NCI-H2171 treated with DMSO at 0.1 percent for 48 hours (cell line): ENCODE measurements around the gene IDH3A.
A peak's percentile ranks its signal among the peaks of the same experiment; 100 is the strongest.

ENCODE experiments used
- DNase-seq: peaks from one replicate; lab custom pipeline; 2025; lab: John Stamatoyannopoulos, UW

IDH3A gene

DNA sequence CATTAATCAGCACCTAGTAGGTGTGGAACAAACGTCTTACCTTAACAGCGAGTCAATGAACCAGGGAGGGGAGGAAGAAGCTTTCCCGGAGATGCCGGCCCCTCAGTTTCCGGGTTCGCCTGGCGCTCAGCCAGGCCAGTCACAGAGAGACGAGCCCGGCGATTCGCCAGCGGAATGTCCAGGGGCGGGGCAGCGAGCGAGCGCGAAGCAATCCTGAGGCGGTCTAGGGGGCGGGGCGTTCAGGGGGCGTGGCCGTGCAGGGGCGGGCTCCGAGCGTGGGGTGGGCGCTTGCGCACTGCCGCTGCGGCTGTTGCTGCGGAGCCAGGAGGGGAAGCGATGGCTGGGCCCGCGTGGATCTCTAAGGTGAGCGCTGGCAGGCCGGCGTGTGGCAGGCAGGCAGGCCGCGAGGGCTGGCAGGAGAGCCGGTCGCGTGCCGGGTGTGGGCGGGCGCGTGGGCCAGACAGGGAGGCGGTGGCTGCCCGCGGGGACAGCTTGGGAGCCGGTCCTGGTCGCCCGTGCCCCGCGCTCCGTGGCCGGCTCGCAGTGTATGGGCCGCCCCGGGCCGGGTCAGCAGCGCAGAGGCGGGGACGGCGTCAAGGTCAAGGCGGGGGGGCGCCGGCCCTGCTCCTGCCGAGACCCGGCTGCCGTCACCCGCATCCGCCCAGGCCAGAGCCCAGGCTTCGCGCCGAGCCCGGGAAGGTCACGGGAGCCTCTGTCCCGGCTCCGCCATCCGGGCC lies at the start of gene IDH3A:
TSS of gene IDH3A (plus strand) at position 295 of the 737 bp plus-strand sequence. CDS start at position 337, 42 bp downstream.
- DNase-seq, result peak; percentile 96

DNA sequence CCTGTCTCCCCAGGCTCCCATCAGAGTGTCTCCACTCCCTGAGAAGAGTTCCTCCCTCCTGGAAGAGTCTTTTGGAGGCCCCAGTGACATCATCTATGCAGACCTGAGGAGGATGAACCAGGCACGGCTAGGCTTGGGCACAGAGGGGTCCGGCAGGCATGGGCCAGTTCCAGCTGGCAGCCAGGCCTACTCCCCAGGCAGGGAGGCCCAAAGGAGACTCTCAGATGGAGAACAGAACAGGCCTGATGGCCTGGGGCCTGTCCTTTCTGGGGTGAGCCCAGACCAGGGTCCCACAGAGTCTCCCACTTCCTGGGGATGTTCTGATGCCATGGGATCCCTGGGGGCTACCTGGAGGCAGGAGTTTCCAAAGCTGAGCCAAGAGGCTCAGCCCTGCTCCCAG lies 48.3 kb upstream of the IDH3A start:
- DNase-seq, result no peak

DNA sequence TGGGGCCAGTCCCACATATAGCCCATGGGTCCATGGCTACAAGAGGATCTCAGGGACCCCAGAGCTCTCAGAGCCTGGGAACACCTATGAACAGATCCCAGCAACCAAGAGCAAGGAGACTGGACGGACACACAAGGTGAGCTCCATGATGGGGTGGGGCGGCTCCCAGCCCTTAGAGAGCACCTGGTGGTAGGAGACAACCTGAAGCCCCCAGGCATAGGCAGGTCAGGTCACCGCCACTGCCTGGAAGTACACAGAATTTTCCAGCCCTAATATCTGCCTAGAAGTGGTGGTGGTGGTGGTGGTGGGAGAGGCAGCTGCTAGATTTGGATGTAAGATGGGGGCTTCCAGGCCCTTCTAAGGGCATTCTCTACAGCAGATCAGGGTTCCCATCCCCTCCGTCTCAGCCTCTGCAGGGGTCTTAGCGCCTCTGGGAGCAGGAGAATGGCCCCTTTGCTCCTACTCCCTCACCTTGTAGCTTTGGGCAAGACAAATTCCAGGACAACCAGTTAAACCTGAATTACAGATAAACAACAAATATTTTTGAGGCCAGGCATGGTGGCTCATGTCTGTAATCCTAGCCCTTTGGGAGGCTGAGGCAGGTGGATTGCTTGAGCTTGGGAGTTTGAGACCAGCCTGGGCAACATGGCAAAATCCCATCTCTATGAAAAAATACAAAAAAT lies 47.6 kb upstream of the IDH3A start:
- DNase-seq, result no peak

DNA sequence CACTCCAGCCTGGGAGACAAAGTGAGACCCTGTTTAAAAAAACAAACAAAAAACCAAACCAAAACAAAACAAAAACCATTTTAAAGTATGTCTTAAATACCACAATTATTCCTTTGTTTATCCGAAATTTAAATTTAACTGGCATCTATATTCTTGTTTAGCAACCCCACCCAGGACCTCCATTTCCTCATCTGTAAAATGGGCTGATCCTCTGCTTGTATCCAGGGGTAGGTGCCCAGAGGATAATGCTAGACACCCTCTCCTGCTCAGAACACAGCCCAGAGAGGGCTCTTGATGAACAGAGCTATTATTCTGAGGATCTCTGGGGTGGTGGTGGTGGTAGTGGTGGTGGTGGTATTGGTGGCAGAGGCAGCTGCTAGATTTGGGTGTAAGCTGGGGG lies 47.0 kb upstream of the IDH3A start:
- no peak for DNase-seq

DNA sequence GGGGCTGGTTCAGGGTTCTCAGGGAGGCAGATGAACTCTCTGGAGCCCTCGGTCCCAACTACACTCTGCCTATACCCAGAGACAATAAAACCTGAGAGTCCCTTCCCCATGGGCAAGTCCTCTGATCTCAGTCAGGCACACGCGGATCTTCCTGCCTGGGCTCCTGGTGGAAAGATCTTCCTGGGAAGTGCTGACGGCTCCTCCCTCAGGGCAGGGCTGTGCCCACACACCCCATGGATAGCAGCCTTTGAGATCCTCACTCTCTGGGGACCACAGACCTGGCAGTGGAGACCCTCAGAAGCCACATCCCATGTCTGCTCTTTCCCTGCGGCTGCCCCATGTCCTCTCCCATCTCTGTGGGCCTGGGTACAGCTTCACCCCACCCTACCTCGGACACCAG lies 46.4 kb upstream of the IDH3A start:
- no peak for DNase-seq

DNA sequence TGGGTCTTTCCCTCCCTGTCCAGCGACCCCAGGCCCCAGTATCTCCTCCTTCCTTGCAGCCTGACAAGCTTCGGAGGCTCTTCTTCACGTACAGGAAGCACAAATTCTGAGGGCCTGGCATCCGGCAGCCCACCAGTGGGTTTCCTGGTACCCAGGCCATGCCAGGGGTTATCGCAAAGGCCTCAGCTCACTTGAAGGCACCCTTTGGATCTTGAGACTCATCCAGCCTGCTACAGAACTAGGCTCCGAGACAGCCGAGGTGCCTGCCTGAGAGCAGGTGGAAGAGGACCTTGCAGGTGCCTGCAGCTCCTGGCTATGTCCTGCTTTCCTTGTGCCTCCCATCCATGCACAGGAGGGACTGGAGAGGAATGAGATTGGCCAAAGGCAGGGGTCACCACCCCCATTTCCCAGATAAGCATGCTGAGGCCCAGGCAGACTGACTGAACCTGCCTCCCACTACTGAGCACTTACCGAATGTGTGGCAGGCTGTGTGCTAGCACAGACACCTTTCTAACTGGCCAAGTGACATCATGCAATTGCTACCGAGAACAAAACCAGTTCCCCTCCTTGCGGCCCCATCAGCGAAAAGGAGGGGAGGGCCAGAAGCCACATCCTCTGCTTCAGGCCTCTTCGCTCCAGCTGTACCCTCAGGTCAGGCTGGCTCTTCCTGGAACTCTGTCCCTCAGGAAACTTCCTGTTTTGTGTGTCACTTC lies 45.6 kb upstream of the IDH3A start:
- no peak for DNase-seq

DNA sequence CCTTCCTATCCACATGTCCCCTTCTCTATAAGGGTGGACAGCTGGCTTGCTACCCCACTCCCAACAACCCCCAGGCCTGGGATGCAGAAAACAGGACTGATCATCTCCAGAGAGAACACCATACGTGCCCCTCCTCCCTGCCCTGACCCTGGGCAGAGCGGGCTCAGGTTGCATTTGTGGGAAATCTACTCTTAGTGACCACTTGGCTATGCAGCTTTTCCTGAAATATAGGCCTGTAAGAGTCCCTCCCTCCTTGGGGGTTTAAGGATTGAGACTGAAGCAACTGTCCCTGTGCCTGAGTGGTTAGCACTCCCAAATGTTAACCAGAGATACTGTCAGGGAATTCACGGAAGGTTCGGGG lies 45.1 kb upstream of the IDH3A start:
- no peak for DNase-seq

DNA sequence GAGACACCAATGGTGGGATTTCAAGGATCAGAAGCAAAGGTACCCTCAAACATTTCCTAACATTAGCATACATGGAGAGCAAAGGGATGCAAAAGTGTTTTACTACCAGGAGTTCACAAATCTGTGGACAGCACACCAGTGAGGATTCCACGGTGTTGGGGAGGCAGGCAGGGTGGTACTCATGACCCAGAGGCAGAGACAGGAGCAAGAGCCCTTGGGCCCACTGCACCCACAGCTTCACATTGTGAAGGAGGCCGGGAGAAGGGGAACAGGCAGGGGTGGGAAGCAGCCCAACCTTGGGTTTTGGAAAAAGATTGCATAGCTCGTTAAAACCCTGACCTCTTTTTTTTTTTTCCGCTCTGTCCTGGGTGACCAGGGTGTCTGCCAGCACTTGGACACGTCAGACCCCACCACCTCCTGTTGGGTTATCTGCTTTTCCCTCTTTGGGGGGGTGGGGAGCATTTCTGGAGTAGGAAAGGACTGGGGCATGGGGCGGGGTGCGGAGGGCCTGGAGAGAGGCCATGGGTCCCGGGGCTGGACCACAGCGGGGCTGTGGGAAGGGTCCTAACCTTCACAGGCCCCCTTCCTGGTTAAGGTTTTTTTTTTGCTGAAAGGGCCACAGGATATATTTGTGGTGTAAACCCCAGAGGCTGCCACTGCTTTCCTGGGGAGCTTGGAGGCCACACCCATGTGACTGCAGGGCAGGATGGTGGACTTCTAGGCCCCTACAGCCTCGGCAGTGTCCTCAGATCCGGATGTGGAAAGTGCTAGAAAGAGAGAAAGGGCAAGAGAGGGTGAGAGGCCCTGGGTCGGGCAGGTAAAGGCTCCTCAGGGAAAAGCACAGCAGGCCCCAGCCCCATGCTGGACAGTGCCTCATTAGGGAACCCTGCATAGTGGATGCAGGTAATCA lies 44.3 kb upstream of the IDH3A start:
- DNase-seq, result no peak

DNA sequence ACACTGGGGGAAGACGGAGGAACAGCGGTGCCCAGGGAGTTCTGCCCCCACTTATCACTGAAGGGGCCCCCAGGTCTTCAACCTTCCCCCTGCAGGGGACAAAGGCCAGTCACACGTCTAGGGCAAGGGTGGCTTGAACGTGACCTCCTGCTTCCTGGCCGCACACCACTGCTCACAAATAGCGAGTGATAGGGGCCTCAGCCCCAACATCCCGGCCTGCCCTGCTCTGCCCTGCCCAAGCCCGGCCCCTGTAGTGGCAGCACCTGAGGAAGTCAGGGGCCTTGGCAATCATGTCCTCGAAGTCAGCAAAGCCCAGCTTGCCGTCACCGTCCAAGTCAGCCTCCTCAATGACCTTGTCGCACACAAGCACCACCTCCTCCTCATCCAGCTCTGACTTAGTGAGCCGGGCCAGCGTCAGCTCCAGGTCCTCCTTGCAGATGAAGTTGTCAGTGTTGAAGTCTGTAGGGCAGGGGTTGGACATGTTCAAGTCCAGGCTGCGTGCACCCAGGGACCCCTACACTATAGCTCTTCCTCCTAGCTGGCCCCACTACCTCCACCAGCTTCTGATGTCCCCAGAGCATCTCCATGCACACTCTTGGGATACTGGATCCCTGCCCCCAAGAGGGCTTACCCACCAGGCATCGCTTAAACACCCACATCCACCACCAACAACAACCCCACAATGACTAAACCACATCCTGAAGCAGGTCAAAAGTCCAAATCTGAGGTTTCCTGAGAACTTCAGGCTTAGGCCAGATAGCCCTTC lies 43.5 kb upstream of the IDH3A start:
- DNase-seq, result no peak

DNA sequence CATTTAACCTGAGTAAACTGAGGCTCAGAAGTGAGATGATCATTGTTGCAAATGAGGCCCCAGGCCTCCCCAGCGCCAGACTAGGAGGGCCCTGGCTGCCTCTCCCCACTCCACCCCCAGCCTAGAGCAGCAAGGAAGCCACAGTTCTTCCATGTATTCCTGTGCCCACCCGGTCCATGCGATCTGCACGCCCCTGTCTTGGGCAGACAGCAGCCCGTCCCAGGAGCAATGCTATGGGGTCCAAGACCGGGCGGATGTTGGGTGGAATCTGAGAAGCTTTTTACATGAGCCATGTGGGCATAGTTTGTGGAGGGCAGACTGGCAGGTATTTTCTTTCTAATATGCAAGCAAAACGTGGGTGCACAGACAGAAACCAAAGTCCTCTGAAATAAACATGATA lies 41.7 kb upstream of the IDH3A start:
- no peak for DNase-seq

DNA sequence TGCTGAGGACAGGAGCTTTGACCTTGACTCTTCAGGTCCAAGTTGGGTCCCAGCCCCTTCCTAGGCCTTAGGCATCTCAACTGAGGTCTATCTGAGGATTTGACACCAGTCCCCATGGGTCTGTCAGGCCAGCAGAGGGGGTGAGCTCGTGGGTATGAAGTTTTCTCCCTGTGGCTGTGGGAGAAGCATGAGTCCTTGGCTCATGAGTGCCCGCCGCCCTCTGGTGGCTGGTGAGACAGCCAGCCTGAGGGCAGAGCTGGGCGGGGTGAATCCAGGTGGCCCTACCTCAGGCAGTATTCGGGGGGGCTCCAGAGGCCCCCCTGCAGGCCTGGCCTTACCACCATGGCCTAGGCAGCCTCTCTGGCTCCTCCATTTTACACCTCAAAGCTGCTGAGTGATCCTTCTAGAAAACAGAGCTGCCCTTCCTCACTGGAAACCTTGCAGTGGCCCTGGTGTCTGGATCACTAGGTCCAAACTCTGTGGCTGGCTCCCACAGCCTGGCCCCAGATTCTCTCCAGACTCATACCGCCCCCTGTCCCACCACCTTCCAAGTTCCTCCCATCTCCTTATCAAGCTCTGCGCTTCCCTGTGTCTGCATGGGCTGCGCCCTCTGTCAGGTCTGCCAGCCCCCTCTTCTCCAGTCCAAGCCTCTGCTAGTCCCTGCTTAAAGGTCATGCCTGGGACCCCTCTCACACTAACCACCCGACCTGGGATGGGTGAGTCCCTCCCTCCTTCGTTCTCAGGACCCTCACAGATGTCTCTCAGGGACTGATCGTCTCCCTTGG lies 40.7 kb upstream of the IDH3A start:
- DNase-seq, result peak; percentile 78

DNA sequence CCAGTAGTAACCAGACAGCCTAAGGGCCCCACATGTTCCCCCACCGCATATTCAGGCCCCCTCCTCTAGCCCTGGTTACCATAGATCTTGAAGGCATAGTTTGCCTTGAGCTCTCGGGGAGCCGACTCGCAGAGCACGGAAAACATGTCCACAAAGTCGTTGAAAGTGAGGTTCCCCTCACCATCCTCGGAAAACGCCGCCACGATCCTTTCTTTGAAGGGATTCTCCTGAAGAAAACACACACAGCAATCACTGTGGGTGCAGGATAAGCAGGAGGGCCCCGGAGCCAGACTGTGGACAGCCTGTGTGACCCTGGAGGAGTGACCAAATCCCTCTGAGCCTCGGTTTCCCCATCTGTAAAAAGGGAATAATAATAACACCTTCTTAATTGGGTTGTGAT lies 40.0 kb upstream of the IDH3A start:
- DNase-seq, result no peak

DNA sequence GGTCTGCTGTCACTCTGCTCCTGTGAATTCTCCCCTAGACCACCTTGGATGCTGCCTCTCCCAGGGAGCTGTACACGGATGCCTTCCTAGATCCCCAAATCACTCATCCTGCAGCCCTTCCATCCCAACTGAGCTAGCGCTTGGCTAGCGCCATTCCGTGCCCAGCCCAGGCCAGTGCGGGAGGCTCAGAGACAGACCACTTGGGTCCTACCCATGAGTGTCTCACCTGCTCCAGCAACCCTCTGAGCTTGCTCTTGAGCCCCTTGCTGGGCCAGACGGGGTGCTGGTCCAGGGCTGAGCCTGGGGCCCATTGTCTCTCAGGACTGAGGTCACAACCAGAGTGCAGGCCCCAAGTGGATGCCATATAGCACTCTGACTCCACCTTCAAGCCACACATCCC lies 39.1 kb upstream of the IDH3A start:
- no peak for DNase-seq

DNA sequence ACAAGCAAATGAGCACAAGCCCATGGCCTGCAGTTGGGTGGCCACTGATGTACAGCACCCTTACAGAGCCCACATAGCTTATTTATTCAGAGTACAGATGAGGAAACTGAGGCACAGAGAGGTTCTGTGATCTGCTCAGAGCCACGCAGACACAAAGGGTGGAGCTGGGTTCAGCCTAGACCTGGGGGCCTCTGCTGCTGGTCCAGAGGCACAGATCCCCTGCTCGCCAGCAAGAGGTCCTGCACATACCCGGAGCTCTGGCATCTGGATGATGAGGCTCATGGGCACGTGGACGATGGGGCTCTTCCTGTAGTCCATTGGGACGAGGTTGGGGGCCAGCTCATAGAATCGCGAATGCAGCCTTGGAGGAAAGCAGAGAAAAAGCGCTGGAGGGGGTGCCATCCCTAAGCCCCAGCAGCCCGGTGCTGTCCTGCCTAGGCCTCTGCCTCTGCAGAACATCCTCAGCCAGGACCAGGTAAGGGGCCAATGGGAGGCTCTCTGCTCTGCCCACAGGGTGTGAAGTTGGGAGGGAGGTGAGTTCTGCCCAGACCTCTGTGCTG lies 38.2 kb upstream of the IDH3A start:
- DNase-seq, result no peak

DNA sequence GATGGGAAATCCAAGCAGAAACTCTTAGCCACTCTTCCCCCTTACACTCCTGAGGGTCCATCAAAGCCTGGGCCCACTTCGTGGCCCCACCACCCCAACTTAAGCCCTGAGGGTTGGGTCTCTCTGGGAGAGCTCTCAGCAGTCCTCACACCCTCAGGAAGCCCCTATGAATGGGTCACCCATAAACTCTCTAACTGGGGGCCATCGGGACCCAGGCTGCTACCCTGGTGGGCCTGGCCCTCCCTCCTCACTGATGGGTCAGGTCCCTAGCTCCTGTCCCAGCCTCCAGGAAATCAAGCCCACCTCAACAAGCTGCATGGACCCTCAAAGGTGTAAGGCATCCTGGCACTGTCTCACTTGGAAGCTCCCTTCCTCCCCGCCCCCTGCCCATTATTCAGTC lies 37.4 kb upstream of the IDH3A start:
- no peak for DNase-seq

DNA sequence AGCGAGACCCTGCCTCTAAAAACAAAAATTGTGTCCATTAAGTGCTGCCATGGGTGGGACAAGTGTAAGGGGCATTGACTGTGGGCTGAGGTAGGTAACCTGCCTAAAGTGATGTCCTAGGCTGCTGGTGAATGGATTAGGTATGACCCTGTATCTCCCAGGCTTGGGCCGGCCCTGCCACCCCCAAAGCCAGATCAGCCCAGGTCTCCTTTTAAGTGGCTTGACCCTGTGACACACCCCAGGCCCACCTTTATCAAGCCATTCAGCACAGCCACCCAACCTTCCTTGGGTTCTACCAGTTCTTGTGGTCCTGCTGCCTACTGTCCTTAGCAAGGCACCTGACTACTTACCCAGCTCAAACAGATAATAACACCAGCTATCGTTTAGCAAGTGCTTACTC lies 36.6 kb upstream of the IDH3A start:
- no peak for DNase-seq

DNA sequence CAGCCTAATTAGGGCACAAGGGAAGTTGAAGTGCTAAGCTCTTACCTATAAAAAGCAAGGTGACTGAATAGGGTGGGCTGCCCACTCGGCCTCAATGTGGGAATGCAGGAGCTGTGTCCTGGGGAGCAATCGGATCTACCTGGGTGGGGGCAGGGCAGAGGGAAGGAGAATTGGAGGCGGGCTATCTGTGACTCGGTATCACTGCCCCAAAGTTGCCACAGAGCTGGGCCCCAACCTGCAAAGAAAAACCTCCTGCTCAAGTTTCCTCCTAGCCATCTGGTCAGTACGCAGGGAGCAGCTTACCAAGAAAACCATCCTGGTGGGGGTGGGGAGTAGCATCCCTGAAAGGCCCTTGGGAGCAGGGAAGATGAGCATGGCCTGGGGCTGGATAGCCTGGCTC lies 28.6 kb upstream of the IDH3A start:
- DNase-seq, result peak; percentile 93

DNA sequence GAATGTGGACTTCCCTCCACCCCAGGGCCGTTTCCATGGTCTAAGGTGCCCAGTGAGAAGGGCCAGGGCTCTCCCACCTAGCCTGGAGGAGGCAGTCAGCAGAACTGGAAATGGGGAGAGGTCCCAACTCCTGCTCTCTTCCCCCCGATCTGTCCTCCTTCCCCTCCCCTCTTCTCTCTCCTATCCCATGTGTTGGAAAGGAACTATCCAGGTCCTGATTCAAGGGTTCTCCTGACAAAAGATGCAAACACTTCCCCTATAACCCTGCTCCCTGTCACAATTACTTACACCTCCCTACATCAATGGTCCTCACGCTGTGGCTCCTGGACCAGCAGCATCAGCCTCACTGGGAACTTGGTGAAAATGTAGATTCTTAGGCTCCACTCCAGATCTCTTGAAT lies 23.9 kb upstream of the IDH3A start:
- DNase-seq, result no peak

DNA sequence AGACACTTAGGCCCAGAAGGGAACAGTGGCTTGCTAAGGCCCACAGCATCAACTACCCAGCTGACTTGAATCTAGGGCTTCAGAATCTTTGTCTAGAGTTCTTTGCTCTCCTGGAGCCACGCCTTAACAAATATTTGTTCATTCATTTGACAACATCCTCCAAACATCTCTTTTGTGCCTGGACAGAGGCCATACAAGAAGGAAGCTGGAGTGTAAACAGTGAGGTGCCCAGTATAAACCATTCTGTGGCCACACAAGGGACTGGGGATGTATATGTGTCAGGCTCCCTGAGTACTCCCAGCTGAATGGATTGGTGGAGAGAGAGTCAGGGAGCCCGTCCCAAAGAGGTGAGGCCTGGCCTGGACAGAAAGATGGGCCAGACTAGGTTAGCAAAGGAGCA lies 21.3 kb upstream of the IDH3A start:
- DNase-seq, result no peak

DNA sequence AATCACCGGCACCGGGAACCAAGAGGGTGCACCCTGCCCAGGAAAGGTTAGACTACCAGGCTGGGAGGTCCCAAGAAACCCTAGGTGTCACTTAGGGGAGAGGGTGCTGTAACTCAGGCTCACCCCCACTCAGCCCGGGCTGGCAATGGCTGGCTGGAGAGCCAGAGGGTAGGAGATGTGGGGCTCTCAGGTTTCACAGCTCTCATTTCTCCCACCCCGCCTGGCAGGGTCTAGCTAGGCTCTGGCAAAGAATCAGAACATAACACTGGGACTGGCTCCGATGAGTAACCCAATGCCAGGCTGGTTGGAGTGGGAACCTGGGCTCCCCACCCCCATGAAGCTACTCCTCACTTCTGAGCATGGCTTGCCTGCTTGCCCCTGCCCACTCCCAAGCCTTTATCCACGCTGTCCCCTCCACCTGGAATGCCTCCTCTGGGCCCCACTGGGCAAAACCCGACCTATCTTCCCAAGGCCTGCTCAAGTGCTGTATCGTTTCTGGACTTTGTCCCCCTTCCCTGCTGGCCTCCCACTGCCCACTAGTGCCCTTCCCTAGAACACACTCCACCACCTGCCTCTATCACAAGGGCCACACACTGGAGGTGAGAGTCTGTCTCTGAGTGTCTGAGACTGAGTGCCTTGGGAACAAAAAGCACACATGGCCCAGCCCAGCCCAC lies 19.9 kb upstream of the IDH3A start:
- DNase-seq, result peak; percentile 82
